Non-pigmented ciliary epithelial cell (primary cell): ENCODE data around the gene DCAF12.

ENCODE experiments used
- DNase-seq: peaks from one replicate; pipeline ENCODE4 v3.0.0-alpha.2; 2010; ENCODE audit warnings: low read depth

The DCAF12 gene

GRCh38 chr9:34125681-34126206 is 754 bp downstream of the DCAF12 start:
- no peak for DNase-seq

GRCh38 chr9:34124926-34125325 is 1.6 kb downstream of the DCAF12 start:
- no peak for DNase-seq

- no peak for DNase-seq
These were observed 2.4 kb downstream of the DCAF12 start for GRCh38 chr9:34124099-34124498.

DNA sequence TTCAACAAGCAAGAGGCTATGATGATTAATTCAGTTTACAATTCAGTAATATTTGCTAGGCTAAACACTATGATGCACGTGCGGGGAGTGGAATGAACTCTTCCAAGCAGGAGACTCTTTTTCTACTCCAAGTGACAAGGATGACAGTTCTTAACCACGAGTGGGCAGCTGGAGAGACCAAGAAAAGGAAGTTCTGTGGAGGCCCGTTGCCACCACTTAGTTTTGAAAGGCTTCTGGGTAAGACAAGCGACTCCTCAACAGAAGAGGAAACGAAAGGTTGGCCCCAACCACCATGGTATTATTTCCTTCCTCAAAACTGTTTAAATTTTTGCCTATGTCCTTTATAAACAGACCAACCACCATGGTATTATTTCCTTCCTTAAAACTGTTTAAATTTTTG is 2.8 kb downstream of the DCAF12 start:
- no peak for DNase-seq

DNA sequence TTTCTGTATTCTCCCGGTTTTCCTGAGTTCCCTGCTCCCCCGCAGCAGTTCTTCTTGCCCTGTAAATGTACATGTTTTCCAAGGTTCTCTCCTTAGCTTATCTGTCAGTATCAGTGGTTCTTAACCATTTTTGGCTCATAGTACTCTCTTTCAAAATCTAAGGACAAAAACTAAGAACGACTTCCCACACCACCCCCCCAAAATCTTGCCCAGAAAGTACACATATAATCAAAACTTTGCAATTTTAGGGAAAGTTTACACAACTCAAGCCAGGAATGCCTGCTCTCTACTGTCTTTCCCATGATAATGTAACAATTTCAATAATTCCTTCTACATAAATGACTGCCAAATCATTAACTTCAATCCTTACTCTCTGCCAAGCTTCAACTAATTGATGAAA is 4.5 kb downstream of the DCAF12 start:
- DNase-seq: no peak

GRCh38 chr9:34119713-34120112 is 6.8 kb downstream of the DCAF12 start:
- no peak for DNase-seq

GRCh38 chr9:34114436-34114835 is 12.1 kb downstream of the DCAF12 start:
- no peak for DNase-seq

GRCh38 chr9:34106110-34106509 is 20.4 kb downstream of the DCAF12 start:
- no peak for DNase-seq

- DNase-seq: no peak
These were observed 23.7 kb downstream of the DCAF12 start for GRCh38 chr9:34102796-34103195.

GRCh38 chr9:34098307-34098706 is 28.2 kb downstream of the DCAF12 start:
- DNase-seq: no peak

GRCh38 chr9:34097865-34098264 is 28.6 kb downstream of the DCAF12 start:
- no peak for DNase-seq

- DNase-seq: no peak
These were observed 29.7 kb downstream of the DCAF12 start for GRCh38 chr9:34096751-34097150.

- no peak for DNase-seq
These were observed 32.9 kb downstream of the DCAF12 start for GRCh38 chr9:34093578-34093977.

- DNase-seq: peak; percentile 53
These were observed 37.2 kb downstream of the DCAF12 start for GRCh38 chr9:34089311-34089710.

GRCh38 chr9:34087370-34087769 is 39.1 kb downstream of the DCAF12 start:
- DNase-seq: no peak

GRCh38 chr9:34086864-34087263 is 39.6 kb downstream of the DCAF12 start:
- no peak for DNase-seq

DNA sequence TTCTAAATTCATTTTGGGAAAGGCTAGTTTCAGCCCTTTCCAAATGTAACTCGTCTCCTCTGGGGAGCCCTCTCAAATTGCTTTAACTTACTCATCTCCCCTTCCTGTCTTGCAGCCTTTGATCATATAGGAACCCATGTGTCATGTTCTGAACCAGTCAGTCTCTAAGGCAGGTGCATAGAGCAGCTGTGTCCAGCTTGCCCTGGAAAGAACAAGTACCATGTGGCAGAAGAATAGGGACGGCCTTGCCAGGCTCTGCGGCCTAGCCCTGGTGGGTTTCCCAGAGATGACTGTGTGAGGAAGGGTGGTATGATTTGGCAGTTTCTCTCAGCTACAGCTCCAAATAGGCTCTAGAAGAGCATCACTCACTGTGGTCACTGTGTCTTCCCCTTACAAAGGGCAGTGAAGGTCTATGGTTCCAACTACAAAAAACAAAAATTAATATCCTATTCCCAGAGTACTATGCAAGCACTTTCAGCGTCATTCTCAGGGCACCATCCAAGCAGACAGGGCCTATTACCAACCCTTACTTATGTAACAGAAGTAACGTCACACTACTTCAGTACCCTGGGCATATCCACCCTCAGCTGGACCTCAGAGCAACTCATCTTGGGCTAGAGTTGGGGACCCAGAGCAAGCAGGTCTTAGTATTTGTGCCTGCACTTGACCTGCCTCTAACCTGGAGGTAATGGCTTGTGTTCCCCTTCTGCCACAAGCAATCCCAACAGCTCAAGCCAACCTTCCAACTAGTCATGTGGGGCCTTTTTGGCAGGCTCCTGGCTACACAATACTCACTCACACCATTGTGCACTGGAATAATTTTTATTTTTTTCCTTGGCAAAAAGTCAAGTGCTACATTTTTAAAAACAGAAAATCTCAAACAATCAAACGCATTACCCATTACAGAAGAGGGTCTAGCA is 40.7 kb downstream of the DCAF12 start:
- no peak for DNase-seq

DNA sequence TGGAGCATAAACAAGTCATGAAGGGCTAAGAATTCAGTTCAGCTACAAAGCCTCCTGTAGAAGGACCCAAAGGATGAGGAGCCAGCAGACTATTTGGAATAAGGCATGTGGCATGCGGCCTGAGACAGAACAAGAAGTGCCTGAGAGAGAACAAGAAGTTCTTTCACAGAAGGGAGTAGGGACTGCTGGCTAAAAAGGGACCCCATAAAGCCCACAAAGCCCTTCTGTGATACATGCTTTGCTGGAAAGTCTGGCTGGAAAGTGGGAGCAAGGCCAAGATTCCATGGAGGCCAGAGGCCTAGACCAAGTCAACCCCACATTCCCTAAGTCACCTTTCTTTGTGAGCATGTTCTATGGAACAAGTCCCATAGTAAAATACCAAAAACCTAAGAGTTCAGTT is 41.9 kb downstream of the DCAF12 start:
- DNase-seq: no peak

- peak; percentile 27 for DNase-seq
These were observed 47.3 kb downstream of the DCAF12 start for GRCh38 chr9:34079181-34079580.

- DNase-seq: peak; percentile 65
These were observed 53.5 kb downstream of the DCAF12 start for GRCh38 chr9:34072868-34073590.

DNA sequence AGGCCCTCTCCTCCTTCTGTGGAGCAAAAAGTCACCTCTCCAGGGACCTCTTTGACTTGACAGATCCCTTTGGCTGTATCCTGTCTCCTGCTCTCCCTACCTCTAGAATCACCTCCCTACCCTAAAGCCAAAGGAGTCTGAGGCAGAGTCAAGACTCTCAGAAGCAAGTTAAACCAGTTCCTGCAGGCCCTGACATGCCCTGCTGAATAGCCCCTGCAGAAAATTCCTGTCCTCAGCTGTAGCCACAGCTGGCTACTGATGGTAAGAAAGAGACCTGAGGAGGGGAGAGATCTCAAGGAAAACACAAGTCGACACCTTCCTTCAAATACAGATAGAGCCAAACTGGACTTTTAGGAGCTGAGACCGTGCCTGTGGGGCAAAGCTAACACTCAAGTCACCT is 54.1 kb downstream of the DCAF12 start:
- DNase-seq: no peak

DNA sequence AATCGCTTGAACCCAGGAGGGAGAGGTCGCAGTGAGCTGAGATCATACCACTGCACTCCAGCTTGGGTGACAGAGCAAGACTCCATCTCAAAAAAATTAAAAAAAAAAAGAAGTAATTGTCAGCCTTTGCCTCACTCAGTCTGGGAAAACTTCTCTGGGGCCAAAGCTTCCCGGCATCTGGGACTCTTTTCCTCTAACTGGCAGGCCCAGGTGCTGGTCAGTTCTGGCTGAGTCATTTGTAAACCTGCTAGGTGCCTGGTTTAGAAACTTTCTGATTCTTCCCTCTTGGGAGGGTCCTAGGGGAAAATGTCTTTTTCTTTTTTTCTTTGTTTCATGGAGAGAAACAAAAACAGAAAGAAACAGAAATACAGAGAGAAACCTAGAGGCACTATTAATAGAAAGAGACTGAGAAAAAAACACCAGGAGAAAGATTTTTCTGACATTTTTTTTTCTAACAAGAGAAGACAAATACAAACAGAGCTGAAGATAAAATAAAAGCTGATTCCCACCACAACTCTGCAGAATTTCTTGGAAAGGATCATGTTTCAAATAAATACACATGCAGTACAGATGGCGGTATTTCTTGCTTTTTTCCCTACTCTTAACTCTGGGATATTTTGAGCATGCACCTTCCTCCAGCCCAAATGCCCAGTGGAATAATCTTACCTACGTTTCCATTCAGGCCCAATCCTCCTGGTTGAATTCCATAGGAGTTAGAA is 55.7 kb downstream of the DCAF12 start:
- DNase-seq: no peak
